SH-SY5Y (cell line): Measurements from ENCODE around the gene HEPHL1.

Experiments
- GATA2 ChIP-seq: IDR thresholded peaks from 2 replicates; pipeline ENCODE4 v1.6.1; 2011; ENCODE audit warnings: mild to moderate bottlenecking, low read depth, low read length
- GATA3 ChIP-seq: IDR thresholded peaks from 2 replicates; pipeline ENCODE4 v1.6.1; 2011; ENCODE audit warnings: low read depth, mild to moderate bottlenecking, low read length, moderate library complexity

GRCh38 chr11:94059065-94059464 is 37.9 kb downstream of the HEPHL1 start:
- TF ChIP-seq GATA2 (no peak), GATA3 (no peak)
